ENCODE results near the gene FOXQ1. TPM values are rescaled to one million over a fixed set of nuclear protein-coding genes. Genes with fewer than 3 reads are reported as not detected.
"Not testable (repeated sequence)": the region's sequence is repeated elsewhere in the genome, so short reads cannot be mapped to it uniquely, and the experiment has no call there.

FOXQ1 gene
- total and polyA plus RNA-seq, 2 donors: 0.42 to 6.3 TPM

DNA sequence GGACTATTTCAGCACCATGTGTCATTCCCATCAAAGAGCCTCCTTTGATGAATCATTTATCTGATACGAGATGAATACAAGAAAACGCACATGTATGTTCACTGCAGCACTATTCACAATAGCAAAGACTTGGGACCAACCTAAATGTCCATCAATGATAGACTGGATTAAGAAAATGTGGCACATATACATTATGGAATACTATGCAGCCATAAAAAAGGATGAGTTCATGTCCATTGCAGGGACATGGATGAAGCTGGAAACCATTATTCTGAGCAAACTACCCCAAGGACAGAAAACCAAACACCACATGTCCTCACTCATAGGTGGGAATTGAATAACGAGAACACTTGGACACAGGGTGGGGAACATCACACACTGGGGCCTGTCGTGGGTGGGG lies 49.8 kb downstream of the FOXQ1 start:
- DNase-seq (ENCODE audit: low read depth in 6 of 9, low spot score in 9 of 9); H3K36me3 ChIP-seq (ENCODE audit: control insufficient read depth in 2 of 2, insufficient read depth in 2 of 2, low read length in 1 of 2); H3K4me1 ChIP-seq (ENCODE audit: control insufficient read depth in 2 of 2, insufficient read depth in 2 of 2, low read length in 2 of 2); H3K9me3 ChIP-seq (ENCODE audit: control insufficient read depth in 2 of 2, insufficient read depth in 1 of 2, low read length in 1 of 2); H3K4me3 ChIP-seq (ENCODE audit: low read length in 2 of 2); H3K27ac ChIP-seq (ENCODE audit: low read depth in 1 of 2, low read length in 1 of 2): not testable (repeated sequence)
- peaks cover 3 to 16% of the 10 kb centered on the region in 2 donors for H3K27me3 ChIP-seq (ENCODE audit: control insufficient read depth in 2 of 2, insufficient read depth in 1 of 2, low read length in 1 of 2)
- WGBS: 89% methylated on average over 4 of the region's 4 CpGs

GRCh38 chr6:1362643-1363042 lies 50.7 kb downstream of the FOXQ1 start:
- no peaks in the 10 kb centered on the region for H3K36me3 ChIP-seq (ENCODE audit: control insufficient read depth in 2 of 2, insufficient read depth in 2 of 2, low read length in 1 of 2)
- H3K27me3 ChIP-seq (ENCODE audit: control insufficient read depth in 2 of 2, insufficient read depth in 1 of 2, low read length in 1 of 2): peaks cover 4 to 16% of the 10 kb centered on the region in 2 donors
- H3K4me3 ChIP-seq (ENCODE audit: low read length in 2 of 2): no peak overlapping the region
- no peak for DNase-seq (ENCODE audit: low read depth in 6 of 9, low spot score in 9 of 9)
- H3K9me3 ChIP-seq (ENCODE audit: control insufficient read depth in 2 of 2, insufficient read depth in 1 of 2, low read length in 1 of 2): no peaks in the 10 kb centered on the region
- WGBS: 91% methylated on average over 9 of the region's 9 CpGs
- H3K27ac ChIP-seq (ENCODE audit: low read depth in 1 of 2, low read length in 1 of 2): no peak overlapping the region
- H3K4me1 ChIP-seq (ENCODE audit: control insufficient read depth in 2 of 2, insufficient read depth in 2 of 2, low read length in 2 of 2): no peaks in the 10 kb centered on the region

DNA sequence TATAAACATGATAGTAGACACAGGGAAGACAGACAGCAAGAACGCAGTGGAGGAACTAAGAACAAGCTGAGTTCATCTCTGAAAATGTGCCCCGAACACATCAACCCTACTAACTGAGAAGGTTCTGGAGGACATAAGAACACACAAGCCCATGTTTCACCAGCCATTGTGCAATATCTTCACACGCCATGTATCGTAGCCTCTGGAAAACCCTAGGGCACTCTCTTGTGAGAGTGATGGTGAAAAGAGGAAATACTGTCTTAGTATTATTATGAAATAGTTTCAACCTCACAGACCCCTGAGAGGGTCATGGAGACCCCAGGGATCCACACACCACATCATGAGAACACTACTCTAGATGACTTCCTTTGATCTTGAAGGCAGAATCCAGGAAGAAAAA lies 51.4 kb downstream of the FOXQ1 start:
- no peak for DNase-seq (ENCODE audit: low read depth in 6 of 9, low spot score in 9 of 9)
- H3K4me1 ChIP-seq (ENCODE audit: control insufficient read depth in 2 of 2, insufficient read depth in 2 of 2, low read length in 2 of 2): no peaks in the 10 kb centered on the region
- H3K27ac ChIP-seq (ENCODE audit: low read depth in 1 of 2, low read length in 1 of 2): no peak overlapping the region
- H3K27me3 ChIP-seq (ENCODE audit: control insufficient read depth in 2 of 2, insufficient read depth in 1 of 2, low read length in 1 of 2): peaks cover 4 to 18% of the 10 kb centered on the region in 2 donors
- H3K4me3 ChIP-seq (ENCODE audit: low read length in 2 of 2): no peak overlapping the region
- H3K9me3 ChIP-seq (ENCODE audit: control insufficient read depth in 2 of 2, insufficient read depth in 1 of 2, low read length in 1 of 2): no peaks in the 10 kb centered on the region
- 85% methylated on average over 4 of the region's 4 CpGs for WGBS
- no peaks in the 10 kb centered on the region for H3K36me3 ChIP-seq (ENCODE audit: control insufficient read depth in 2 of 2, insufficient read depth in 2 of 2, low read length in 1 of 2)

GRCh38 chr6:1363729-1364572 lies 52.1 kb downstream of the FOXQ1 start:
- no peak overlapping the region for H3K4me3 ChIP-seq (ENCODE audit: low read length in 2 of 2)
- 64% methylated on average over 16 of the region's 16 CpGs for WGBS
- H3K9me3 ChIP-seq (ENCODE audit: control insufficient read depth in 2 of 2, insufficient read depth in 1 of 2, low read length in 1 of 2): no peaks in the 10 kb centered on the region
- H3K4me1 ChIP-seq (ENCODE audit: control insufficient read depth in 2 of 2, insufficient read depth in 2 of 2, low read length in 2 of 2): no peaks in the 10 kb centered on the region
- no peak for DNase-seq (ENCODE audit: low read depth in 6 of 9, low spot score in 9 of 9)
- H3K27me3 ChIP-seq (ENCODE audit: control insufficient read depth in 2 of 2, insufficient read depth in 1 of 2, low read length in 1 of 2): peaks cover 4 to 21% of the 10 kb centered on the region in 2 donors
- H3K36me3 ChIP-seq (ENCODE audit: control insufficient read depth in 2 of 2, insufficient read depth in 2 of 2, low read length in 1 of 2): no peaks in the 10 kb centered on the region
- H3K27ac ChIP-seq (ENCODE audit: low read depth in 1 of 2, low read length in 1 of 2): no peak overlapping the region

Other genes with a start within 250 kb of the FOXQ1 start
- gene FOXF2, start 77.5 kb downstream of the FOXQ1 start, total RNA-seq: not detected
- 0.30 TPM for gene FOXF2, start 77.5 kb downstream of the FOXQ1 start, polyA plus RNA-seq

Measured in thymus (tissue), 11 donors.